BJ (cell line): ENCODE data around the gene HDAC11. TPM values are rescaled to one million over a fixed set of nuclear protein-coding genes. Genes with fewer than 3 reads are reported as not detected.
"Not testable (repeated sequence)": the region's sequence is repeated elsewhere in the genome, so short reads cannot be mapped to it uniquely, and the experiment has no call there.

Source experiments
- CTCF ChIA-PET: fragments of 350-600 bp; formaldehyde crosslinking; extraction: SDS; loops from one replicate; lab custom pipeline; 2021; ENCODE audit warnings: antibody characterized with exemption, inconsistent platforms; lab: Yijun Ruan, JAX
- POLR2A ChIA-PET: fragments of 300-600 bp; sonication (Branson Sonifier 250); formaldehyde crosslinking; extraction: SDS; loops from one replicate; lab custom pipeline; 2021; ENCODE audit warnings: antibody characterized with exemption; lab: Charles Lee
- DNase-seq: peaks from one replicate; pipeline ENCODE4 v3.0.0-alpha.2; 2011; ENCODE audit warnings: low read depth
- H3K27me3 ChIP-seq: 2 replicates; pipeline ENCODE4 v1.6.0; 2011; ENCODE audit warnings: low read length; ENCODE audit not compliant: control insufficient read depth, insufficient read depth
- H3K36me3 ChIP-seq: 2 replicates; pipeline ENCODE4 v1.5.1; 2011; ENCODE audit warnings: low read length; ENCODE audit not compliant: control insufficient read depth, insufficient read depth
- H3K4me3 ChIP-seq: 2 replicates; pipeline ENCODE4 v1.5.1; 2011; ENCODE audit warnings: low read depth, mild to moderate bottlenecking, control low read depth, low read length
- CTCF ChIP-seq: IDR thresholded peaks from 2 replicates; pipeline ENCODE4 v1.5.1; 2011; ENCODE audit warnings: low read depth, mild to moderate bottlenecking, control low read depth, inconsistent platforms, low read length, moderate library complexity; ENCODE audit not compliant: insufficient read depth
- polyA plus RNA-seq: library from polyadenylated mRNA; depleted of rRNA; stranded (reverse); fragments of >200 nt; gene quantifications from 2 replicates; pipeline ENCODE4 v1.2.3, GENCODE V29; 2011

The HDAC11 gene
- polyA plus RNA-seq, 1 experiment = 16.0 TPM

- ChIA-PET POLR2A (no interaction called here), CTCF (interaction anchor here (1.1 to 13.8 kb wide), 4 partner anchors 11 to 392 kb away, joined by 4 to 107 read pairs (median 56); no protein-coding TSS in a partner anchor)
- Histone ChIP-seq H3K27me3 (no peaks in the 10 kb centered on the region), H3K36me3 (peaks cover 2% of the 10 kb centered on the region; the same call in 1 of the 2 replicates), H3K4me3 (no peak overlapping the region)
- no peak for DNase-seq
- TF ChIP-seq CTCF = no peak
Observed at GRCh38 chr3:13483988-13484695, 4.0 kb downstream of the HDAC11 start.

GRCh38 chr3:13484851-13485590, 4.9 kb downstream of the HDAC11 start:
- ChIA-PET POLR2A (no interaction called here), CTCF (interaction anchor here (0.7 to 13.8 kb wide), 4 partner anchors 10 to 170 kb away, joined by 3 to 107 read pairs (median 56); no protein-coding TSS in a partner anchor)
- H3K36me3 ChIP-seq = peaks cover 2% of the 10 kb centered on the region; the same call in 1 of the 2 replicates
- DNase-seq = no peak
- H3K4me3 ChIP-seq = no peak overlapping the region
- no peaks in the 10 kb centered on the region for H3K27me3 ChIP-seq
- TF ChIP-seq CTCF = no peak

GRCh38 chr3:13485630-13486562, 5.8 kb downstream of the HDAC11 start:
- H3K4me3 ChIP-seq, POLR2A ChIA-PET, H3K27me3 ChIP-seq, DNase-seq, H3K36me3 ChIP-seq: not testable (repeated sequence)
- CTCF ChIA-PET = interaction anchor here (0.7 to 13.8 kb wide), 4 partner anchors 9 to 169 kb away, joined by 3 to 107 read pairs (median 56); no protein-coding TSS in a partner anchor

- DNase-seq = no peak
- no peak for TF ChIP-seq CTCF
- Histone ChIP-seq H3K4me3 (no peak overlapping the region), H3K27me3 (no peaks in the 10 kb centered on the region), H3K36me3 (peaks cover 2% of the 10 kb centered on the region; the same call in 1 of the 2 replicates)
- ChIA-PET POLR2A (no interaction called here), CTCF (interaction anchor here (0.9 to 13.8 kb wide), 5 partner anchors 8 to 399 kb away, joined by 3 to 107 read pairs (median 4); no protein-coding TSS in a partner anchor)
Observed at GRCh38 chr3:13487403-13487802, 7.3 kb downstream of the HDAC11 start.

- Histone ChIP-seq H3K36me3 (no peaks in the 10 kb centered on the region; the same call in 1 of the 2 replicates), H3K27me3 (no peaks in the 10 kb centered on the region), H3K4me3 (no peak overlapping the region)
- CTCF ChIA-PET = interaction anchor here (0.8 to 4.4 kb wide), 3 partner anchors 9 to 162 kb away, joined by 3 to 50 read pairs (median 5); no protein-coding TSS in a partner anchor
- no peak for TF ChIP-seq CTCF
- POLR2A ChIA-PET = no interaction called here
- no peak for DNase-seq
Observed at GRCh38 chr3:13491206-13491974, 11.3 kb downstream of the HDAC11 start.
